Measurements from ENCODE around the gene PCDHA7.
"Not testable (repeated sequence)": the region's sequence is repeated elsewhere in the genome, so short reads cannot be mapped to it uniquely, and the experiment has no call there.

The PCDHA7 gene

GRCh38 chr5:140822281-140822629, 11.8 kb upstream of the PCDHA7 start:
- H3K36me3 ChIP-seq (ENCODE audit: control insufficient read depth, insufficient read depth, low read length), result no peaks in the 10 kb centered on the region
- DNase-seq (ENCODE audit: extremely low read depth, insufficient read length), result no peak
- H3K4me3 ChIP-seq (replicated peaks; ENCODE audit: low read depth, low read length), result no peak overlapping the region
- H3K27me3 ChIP-seq (replicated peaks; ENCODE audit: control insufficient read depth, insufficient read depth, low read length), result no peaks in the 10 kb centered on the region
- TF ChIP-seq, protein P1, sequence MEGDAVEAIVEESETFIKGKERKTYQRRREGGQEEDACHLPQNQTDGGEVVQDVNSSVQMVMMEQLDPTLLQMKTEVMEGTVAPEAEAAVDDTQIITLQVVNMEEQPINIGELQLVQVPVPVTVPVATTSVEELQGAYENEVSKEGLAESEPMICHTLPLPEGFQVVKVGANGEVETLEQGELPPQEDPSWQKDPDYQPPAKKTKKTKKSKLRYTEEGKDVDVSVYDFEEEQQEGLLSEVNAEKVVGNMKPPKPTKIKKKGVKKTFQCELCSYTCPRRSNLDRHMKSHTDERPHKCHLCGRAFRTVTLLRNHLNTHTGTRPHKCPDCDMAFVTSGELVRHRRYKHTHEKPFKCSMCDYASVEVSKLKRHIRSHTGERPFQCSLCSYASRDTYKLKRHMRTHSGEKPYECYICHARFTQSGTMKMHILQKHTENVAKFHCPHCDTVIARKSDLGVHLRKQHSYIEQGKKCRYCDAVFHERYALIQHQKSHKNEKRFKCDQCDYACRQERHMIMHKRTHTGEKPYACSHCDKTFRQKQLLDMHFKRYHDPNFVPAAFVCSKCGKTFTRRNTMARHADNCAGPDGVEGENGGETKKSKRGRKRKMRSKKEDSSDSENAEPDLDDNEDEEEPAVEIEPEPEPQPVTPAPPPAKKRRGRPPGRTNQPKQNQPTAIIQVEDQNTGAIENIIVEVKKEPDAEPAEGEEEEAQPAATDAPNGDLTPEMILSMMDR (IDR thresholded peaks at IDR 0.05; ENCODE audit: insufficient read depth, low read length, poor library complexity, severe bottlenecking), result no peak

- not testable (repeated sequence) for DNase-seq (ENCODE audit: extremely low read depth, insufficient read length); H3K36me3 ChIP-seq (ENCODE audit: control insufficient read depth, insufficient read depth, low read length); H3K27me3 ChIP-seq (replicated peaks; ENCODE audit: control insufficient read depth, insufficient read depth, low read length); H3K4me3 ChIP-seq (replicated peaks; ENCODE audit: low read depth, low read length)
Observed at GRCh38 chr5:140822969-140823368, 11.1 kb upstream of the PCDHA7 start.

DNA sequence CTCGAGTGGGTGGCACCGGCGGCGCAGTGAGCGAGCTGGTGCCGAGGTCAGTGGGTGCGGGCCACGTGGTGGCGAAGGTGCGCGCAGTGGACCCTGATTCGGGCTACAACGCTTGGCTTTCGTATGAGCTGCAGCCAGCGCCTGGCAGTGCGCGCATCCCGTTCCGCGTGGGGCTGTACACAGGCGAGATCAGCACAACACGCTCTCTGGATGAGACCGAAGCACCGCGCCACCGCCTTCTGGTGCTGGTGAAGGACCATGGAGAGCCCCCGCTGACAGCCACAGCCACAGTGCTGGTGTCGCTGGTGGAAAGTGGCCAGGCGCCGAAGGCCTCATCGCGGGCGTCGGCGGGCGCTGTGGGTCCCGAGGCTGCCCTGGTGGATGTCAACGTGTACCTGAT, 10.6 kb upstream of the PCDHA7 start:
- DNase-seq (ENCODE audit: extremely low read depth, insufficient read length), result no peak
- TF ChIP-seq, protein P1 (IDR thresholded peaks at IDR 0.05; ENCODE audit: insufficient read depth, low read length, poor library complexity, severe bottlenecking), result no peak
- Histone ChIP-seq H3K4me3 (replicated peaks; ENCODE audit: low read depth, low read length) (no peak overlapping the region), H3K27me3 (replicated peaks; ENCODE audit: control insufficient read depth, insufficient read depth, low read length) (no peaks in the 10 kb centered on the region), H3K36me3 (ENCODE audit: control insufficient read depth, insufficient read depth, low read length) (no peaks in the 10 kb centered on the region)

DNA sequence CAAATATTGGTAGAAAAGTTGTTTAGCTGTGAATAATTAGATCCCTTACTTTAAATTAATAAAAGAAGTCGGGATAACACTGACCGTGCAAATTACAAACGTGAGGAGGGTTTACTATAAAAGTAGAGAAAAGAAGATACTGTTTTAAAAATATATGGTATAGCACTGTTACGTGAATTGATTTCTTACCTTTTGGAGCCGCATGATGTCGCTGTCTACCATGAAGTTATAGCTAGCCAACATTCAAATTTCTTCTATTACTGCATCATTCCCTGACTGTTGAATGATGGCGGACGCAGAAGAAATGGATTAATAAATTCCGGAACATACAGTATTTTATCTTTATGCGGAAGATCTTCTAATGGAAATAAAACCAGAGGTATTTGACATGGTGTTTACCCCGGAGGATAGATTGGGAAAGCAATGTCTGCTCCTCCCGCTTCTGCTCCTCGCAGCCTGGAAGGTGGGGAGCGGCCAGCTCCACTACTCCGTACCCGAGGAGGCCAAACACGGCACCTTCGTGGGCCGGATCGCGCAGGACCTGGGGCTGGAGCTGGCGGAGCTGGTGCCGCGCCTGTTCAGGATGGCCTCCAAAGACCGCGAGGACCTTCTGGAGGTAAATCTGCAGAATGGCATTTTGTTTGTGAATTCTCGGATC, 6.2 kb upstream of the PCDHA7 start, which contains the start of gene PCDHA6:
TSS of gene PCDHA6 (plus strand) at position 257 of the 658 bp plus-strand sequence. CDS start at position 389, 132 bp downstream.
- Histone ChIP-seq H3K36me3 (ENCODE audit: control insufficient read depth, insufficient read depth, low read length) (no peaks in the 10 kb centered on the region), H3K4me3 (replicated peaks; ENCODE audit: low read depth, low read length) (no peak within 1 kb of the TSS), H3K27me3 (replicated peaks; ENCODE audit: control insufficient read depth, insufficient read depth, low read length) (no peaks in the 10 kb centered on the region)
- DNase-seq (ENCODE audit: extremely low read depth, insufficient read length), result no peak
- TF ChIP-seq, protein P1 (IDR thresholded peaks at IDR 0.05; ENCODE audit: insufficient read depth, low read length, poor library complexity, severe bottlenecking), result no peak

DNA sequence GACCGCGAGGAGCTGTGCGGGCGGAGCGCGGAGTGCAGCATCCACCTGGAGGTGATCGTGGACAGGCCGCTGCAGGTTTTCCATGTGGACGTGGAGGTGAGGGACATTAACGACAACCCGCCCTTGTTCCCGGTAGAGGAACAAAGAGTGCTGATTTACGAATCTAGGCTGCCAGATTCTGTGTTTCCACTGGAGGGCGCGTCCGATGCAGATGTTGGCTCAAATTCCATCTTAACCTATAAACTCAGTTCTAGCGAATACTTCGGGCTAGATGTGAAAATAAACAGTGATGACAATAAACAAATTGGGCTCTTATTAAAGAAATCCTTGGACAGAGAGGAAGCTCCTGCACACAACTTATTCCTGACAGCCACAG, 5.7 kb upstream of the PCDHA7 start:
- TF ChIP-seq, protein P1 (IDR thresholded peaks at IDR 0.05; ENCODE audit: insufficient read depth, low read length, poor library complexity, severe bottlenecking), result no peak
- Histone ChIP-seq H3K36me3 (ENCODE audit: control insufficient read depth, insufficient read depth, low read length) (no peaks in the 10 kb centered on the region), H3K27me3 (replicated peaks; ENCODE audit: control insufficient read depth, insufficient read depth, low read length) (no peaks in the 10 kb centered on the region), H3K4me3 (replicated peaks; ENCODE audit: low read depth, low read length) (no peak overlapping the region)
- DNase-seq (ENCODE audit: extremely low read depth, insufficient read length), result no peak

DNA sequence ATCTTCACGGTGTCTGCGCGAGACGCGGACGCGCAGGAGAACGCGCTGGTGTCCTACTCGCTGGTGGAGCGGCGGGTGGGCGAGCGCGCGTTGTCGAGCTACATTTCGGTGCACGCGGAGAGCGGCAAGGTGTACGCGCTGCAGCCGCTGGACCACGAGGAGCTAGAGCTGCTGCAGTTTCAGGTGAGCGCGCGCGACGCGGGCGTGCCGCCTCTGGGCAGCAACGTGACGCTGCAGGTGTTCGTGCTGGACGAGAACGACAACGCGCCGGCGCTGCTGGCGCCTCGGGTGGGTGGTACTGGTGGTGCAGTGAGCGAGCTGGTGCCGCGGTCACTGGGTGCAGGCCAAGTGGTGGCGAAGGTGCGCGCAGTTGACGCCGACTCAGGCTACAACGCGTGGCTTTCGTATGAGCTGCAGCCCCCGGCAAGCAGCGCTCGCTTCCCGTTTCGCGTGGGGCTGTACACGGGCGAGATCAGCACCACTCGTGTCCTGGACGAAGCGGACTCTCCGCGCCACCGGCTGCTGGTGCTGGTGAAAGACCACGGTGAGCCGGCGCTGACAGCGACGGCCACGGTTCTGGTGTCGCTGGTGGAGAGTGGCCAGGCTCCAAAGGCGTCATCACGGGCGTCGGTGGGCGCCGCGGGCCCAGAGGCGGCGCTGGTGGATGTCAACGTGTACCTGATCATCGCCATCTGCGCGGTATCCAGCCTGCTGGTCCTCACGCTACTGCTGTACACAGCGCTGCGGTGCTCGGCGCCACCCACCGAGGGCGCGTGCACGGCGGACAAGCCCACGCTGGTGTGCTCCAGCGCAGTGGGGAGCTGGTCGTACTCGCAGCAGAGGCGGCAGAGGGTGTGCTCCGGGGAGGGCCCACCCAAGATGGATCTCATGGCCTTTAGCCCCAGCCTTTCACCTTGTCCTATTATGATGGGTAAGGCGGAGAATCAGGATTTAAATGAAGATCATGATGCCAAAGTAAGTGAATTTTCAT, 4.3 kb upstream of the PCDHA7 start:
- not testable (repeated sequence) for DNase-seq (ENCODE audit: extremely low read depth, insufficient read length); H3K4me3 ChIP-seq (replicated peaks; ENCODE audit: low read depth, low read length); H3K27me3 ChIP-seq (replicated peaks; ENCODE audit: control insufficient read depth, insufficient read depth, low read length); H3K36me3 ChIP-seq (ENCODE audit: control insufficient read depth, insufficient read depth, low read length)

DNA sequence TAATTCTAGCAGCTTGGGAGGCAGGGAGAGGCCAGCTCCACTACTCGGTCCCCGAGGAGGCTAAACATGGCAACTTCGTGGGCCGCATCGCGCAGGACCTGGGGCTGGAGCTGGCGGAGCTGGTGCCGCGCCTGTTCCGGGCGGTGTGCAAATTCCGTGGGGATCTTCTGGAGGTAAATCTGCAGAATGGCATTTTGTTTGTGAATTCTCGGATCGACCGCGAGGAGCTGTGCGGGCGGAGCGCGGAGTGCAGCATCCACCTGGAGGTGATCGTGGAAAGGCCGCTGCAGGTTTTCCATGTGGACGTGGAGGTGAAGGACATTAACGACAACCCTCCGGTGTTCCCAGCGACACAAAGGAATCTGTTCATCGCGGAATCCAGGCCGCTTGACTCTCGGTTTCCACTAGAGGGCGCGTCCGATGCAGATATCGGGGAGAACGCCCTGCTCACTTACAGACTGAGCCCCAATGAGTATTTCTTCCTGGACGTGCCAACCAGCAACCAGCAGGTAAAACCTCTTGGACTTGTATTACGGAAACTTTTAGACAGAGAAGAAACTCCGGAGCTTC, 455 bp downstream of the PCDHA7 start:
- DNase-seq (ENCODE audit: extremely low read depth, insufficient read length); H3K36me3 ChIP-seq (ENCODE audit: control insufficient read depth, insufficient read depth, low read length); H3K4me3 ChIP-seq (replicated peaks; ENCODE audit: low read depth, low read length); H3K27me3 ChIP-seq (replicated peaks; ENCODE audit: control insufficient read depth, insufficient read depth, low read length): not testable (repeated sequence)
